Lower leg skin (tissue), 3 donors: ENCODE measurements around the gene SIRT4.

Experiments used
- POLR2A ChIP-seq, 2 donors: fragments of 450-650 bp; IDR thresholded peaks; one replicate each; pipeline ENCODE4 v1.6.1; 2016 to 2017; ENCODE audit warnings: antibody characterized with exemption in 2 of 2, mild to moderate bottlenecking in 1 of 2, moderate library complexity in 1 of 2
- TF ChIP-seq, protein P1 (sequence below), 3 donors: fragments of 450-650 bp; IDR thresholded peaks; one replicate each; pipeline ENCODE4 v1.5.1; 2016; ENCODE audit warnings: antibody characterized with exemption in 3 of 3, mild to moderate bottlenecking in 3 of 3, moderate library complexity in 2 of 3

DNA sequence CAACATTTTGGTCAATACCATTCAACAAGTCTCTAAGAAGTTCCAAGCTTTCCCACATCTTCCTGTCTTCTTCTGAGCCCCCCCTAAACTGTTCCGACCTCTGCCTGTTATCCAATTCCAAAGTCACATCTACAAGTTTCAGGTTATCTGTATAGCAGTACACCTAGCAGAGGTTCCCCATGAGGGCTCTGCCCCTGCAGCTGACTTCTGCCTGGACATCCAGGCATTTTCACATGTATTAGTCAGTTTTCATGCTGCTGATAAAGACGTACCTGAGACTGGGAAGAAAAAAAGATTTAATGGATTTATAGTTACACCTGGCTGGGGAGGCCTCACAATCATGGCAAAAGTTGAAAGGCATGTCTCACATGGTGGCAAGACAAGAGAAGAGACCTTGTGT lies 35.6 kb downstream of the SIRT4 start:
- TF ChIP-seq POLR2A (IDR thresholded peaks at IDR 0.05) = no peak
- TF ChIP-seq, protein P1, sequence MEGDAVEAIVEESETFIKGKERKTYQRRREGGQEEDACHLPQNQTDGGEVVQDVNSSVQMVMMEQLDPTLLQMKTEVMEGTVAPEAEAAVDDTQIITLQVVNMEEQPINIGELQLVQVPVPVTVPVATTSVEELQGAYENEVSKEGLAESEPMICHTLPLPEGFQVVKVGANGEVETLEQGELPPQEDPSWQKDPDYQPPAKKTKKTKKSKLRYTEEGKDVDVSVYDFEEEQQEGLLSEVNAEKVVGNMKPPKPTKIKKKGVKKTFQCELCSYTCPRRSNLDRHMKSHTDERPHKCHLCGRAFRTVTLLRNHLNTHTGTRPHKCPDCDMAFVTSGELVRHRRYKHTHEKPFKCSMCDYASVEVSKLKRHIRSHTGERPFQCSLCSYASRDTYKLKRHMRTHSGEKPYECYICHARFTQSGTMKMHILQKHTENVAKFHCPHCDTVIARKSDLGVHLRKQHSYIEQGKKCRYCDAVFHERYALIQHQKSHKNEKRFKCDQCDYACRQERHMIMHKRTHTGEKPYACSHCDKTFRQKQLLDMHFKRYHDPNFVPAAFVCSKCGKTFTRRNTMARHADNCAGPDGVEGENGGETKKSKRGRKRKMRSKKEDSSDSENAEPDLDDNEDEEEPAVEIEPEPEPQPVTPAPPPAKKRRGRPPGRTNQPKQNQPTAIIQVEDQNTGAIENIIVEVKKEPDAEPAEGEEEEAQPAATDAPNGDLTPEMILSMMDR (IDR thresholded peaks at IDR 0.05) = no peak
